WERI-Rb-1 (cell line): ENCODE measurements around the gene UBE2A.

Source experiments
- DNase-seq: peaks from one replicate; pipeline ENCODE4 v3.0.0-alpha.2; 2020
- H3K27ac ChIP-seq: fragments of 250-450 bp; sonication (Bioruptor Pico); 2 replicates; pipeline ENCODE4 v1.5.1; 2020; ENCODE audit warnings: mild to moderate bottlenecking, moderate library complexity
- H3K27me3 ChIP-seq: fragments of 250-450 bp; sonication (Bioruptor Pico); 2 replicates; pipeline ENCODE4 v1.5.1; 2021; ENCODE audit warnings: mild to moderate bottlenecking, low read depth, moderate library complexity; ENCODE audit not compliant: insufficient read depth, severe bottlenecking
- H3K36me3 ChIP-seq: fragments of 250-450 bp; sonication (Bioruptor Pico); 2 replicates; pipeline ENCODE4 v1.5.1; 2020; ENCODE audit warnings: mild to moderate bottlenecking, moderate library complexity
- H3K4me3 ChIP-seq: 2 replicates; pipeline ENCODE4 v1.5.1; 2011; ENCODE audit warnings: low read depth, mild to moderate bottlenecking, control low read depth, low read length
- H3K9me3 ChIP-seq: fragments of 250-450 bp; sonication (Bioruptor Pico); 2 replicates; pipeline ENCODE4 v1.5.1; 2021; ENCODE audit warnings: mild to moderate bottlenecking, moderate library complexity; ENCODE audit not compliant: severe bottlenecking
- TF ChIP-seq, protein P1 (sequence below): IDR thresholded peaks from 2 replicates; pipeline ENCODE4 v1.5.1; 2011; ENCODE audit warnings: low read depth, mild to moderate bottlenecking, control low read depth, inconsistent platforms, low read length

Gene UBE2A

DNA sequence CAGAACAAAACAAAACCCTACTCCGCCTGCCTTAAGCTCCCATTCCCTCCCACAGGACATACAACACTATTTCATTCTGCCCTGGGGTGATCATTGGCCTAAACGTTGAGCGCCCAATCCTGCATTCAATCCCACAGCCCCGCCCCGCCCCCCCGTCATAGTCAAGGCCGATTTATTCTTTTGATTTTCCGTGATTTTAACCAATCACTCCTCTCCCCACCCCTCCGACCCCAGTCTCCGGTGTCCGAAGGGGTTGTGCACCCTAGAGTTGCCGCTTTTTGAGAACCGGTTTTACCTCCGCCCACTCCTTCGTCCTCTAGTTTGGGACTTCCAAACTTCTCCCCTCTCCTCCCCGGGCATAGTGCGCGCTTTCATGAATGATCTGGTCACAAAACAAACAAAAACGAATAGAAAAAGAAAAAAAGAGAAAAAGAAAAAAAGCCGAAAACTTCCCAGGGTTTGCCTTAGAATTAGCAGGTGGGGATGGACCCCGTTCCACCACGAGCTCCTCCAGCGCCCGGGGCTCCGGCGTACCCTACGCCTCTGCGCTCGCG is 446 bp upstream of the UBE2A start:
- TF ChIP-seq, protein P1, sequence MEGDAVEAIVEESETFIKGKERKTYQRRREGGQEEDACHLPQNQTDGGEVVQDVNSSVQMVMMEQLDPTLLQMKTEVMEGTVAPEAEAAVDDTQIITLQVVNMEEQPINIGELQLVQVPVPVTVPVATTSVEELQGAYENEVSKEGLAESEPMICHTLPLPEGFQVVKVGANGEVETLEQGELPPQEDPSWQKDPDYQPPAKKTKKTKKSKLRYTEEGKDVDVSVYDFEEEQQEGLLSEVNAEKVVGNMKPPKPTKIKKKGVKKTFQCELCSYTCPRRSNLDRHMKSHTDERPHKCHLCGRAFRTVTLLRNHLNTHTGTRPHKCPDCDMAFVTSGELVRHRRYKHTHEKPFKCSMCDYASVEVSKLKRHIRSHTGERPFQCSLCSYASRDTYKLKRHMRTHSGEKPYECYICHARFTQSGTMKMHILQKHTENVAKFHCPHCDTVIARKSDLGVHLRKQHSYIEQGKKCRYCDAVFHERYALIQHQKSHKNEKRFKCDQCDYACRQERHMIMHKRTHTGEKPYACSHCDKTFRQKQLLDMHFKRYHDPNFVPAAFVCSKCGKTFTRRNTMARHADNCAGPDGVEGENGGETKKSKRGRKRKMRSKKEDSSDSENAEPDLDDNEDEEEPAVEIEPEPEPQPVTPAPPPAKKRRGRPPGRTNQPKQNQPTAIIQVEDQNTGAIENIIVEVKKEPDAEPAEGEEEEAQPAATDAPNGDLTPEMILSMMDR = no peak
- Histone ChIP-seq H3K9me3 (no peaks in the 10 kb centered on the region), H3K4me3 (peak overlapping the region; percentile 80), H3K27ac (peak overlapping the region; percentile 43), H3K36me3 (peaks cover 6% of the 10 kb centered on the region; the same call in 1 of the 2 replicates), H3K27me3 (peaks cover 8% of the 10 kb centered on the region)
- DNase-seq = peak; percentile 8

DNA sequence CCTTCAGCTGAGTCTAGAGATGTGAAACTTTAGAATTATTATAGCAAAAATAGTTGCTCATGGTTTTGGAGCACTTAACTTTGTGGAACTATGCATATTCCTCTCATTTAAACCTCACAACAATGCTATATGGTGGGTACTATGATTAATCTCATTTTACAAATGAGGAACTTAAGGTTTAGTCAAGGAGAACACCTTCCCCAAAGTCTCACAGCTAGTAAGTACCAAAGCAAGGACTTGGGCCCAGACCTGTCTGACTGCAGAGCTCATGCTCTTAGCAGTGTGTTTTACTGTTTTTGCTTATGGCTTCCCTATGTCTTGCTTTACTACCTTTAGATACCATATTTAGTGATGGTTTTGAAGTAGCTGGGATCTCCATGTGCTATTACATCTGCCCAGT is 5.1 kb downstream of the UBE2A start:
- H3K27ac ChIP-seq = no peak overlapping the region
- TF ChIP-seq, protein P1 = no peak
- peaks cover 6% of the 10 kb centered on the region; the same call in 1 of the 2 replicates for H3K36me3 ChIP-seq

DNA sequence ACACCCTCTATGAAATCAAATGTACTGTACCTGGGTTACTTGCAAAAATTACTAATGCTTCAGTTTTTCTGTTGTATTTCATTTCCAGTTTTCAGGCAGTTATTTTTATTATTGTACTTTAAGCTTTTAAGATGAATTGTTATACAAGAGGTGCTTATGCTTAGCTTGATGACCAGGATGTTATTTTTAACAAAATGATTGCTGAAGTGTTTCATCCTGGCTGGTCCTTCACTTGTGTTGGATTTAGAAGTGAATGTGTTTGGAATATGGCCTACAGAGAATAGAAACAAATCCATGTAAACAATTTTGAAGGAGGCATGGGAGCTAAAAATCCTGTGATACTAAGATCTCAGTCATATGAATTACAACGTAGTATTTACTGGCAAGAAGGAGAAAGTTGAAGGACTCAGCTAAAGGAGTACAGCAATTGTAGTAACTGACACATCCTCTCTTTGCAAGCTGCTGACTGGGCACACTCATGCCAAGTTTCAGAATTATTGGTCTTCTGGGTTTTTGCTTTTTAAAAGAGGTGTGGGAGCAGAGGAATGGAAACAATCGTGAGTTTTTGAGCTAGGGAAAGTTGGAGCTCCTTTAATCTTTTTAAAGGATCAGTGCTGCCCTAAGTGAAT is 9.2 kb downstream of the UBE2A start:
- TF ChIP-seq, protein P1 = no peak
- no peak for DNase-seq

More for the DNA sequence above, 5.1 kb downstream of the UBE2A start:
- DNase-seq = no peak
- no peaks in the 10 kb centered on the region for H3K9me3 ChIP-seq
- H3K4me3 ChIP-seq = no peak overlapping the region
- peaks cover 6% of the 10 kb centered on the region for H3K27me3 ChIP-seq

DNA sequence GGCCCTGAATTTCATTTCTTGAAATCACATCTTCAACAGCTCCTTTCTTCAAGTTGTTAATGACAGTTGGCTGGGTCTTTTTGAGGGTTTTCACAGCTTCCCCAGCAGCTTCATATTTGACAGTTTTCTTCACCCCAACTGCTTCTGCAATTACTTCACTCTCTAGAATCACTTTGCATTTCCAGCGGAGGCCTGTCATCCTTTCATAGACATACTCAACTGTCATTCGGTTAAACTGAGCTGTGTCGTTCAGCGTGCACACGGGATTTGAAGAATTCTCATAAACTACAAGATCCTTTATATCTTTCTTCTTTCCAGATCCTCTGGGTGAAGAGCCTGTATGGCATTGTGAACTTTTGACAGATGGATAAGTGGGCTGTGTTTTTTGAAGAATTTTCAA is 15.4 kb downstream of the UBE2A start:
- no peak overlapping the region for H3K4me3 ChIP-seq
- no peak overlapping the region for H3K27ac ChIP-seq
- peaks cover 7% of the 10 kb centered on the region for H3K27me3 ChIP-seq
- TF ChIP-seq, protein P1 = no peak
- DNase-seq = no peak
- H3K9me3 ChIP-seq = no peaks in the 10 kb centered on the region
- no peaks in the 10 kb centered on the region; the same call in 1 of the 2 replicates for H3K36me3 ChIP-seq

More for the DNA sequence above, 9.2 kb downstream of the UBE2A start:
- no peak overlapping the region for H3K27ac ChIP-seq
- peaks cover 7% of the 10 kb centered on the region for H3K27me3 ChIP-seq
- no peaks in the 10 kb centered on the region for H3K9me3 ChIP-seq
- no peak overlapping the region for H3K4me3 ChIP-seq
- H3K36me3 ChIP-seq = no peaks in the 10 kb centered on the region; the same call in 1 of the 2 replicates

DNA sequence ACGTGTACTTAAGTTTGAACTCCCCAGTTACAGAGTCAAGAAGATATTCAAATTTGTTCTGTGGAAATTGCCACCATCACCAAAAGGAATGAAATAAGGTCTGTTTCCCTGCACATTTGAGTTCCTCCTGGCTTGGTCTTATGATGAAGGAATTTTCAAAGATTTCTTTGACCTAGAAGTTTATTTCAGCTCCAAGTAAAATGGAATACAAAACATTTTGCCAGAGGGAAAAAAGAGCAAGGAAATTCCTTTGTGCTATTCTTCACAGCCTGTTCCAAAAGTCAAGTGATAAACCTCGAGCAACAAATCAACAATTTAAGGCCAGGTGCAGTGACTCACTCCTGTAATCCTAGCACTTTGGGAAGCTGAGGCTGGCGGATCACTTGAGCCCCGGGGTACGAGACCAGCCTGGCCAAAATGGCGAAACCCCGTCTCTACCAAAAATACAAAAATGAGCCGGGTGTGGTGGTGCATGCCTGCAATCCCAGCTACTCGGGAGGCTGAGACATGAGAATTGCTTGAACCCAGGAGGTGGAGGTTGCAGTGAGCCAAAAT is 28.4 kb downstream of the UBE2A start:
- H3K9me3 ChIP-seq = no peaks in the 10 kb centered on the region
- no peaks in the 10 kb centered on the region for H3K36me3 ChIP-seq
- TF ChIP-seq, protein P1 = no peak
- no peak overlapping the region for H3K4me3 ChIP-seq
- H3K27ac ChIP-seq = no peak overlapping the region
- H3K27me3 ChIP-seq = peaks cover 12% of the 10 kb centered on the region
- DNase-seq = no peak
